T-helper 17 cell (primary cell): ENCODE measurements around the gene ALDOA. TPM values are rescaled to one million over a fixed set of nuclear protein-coding genes. Genes with fewer than 3 reads are reported as not detected.

ENCODE experiments used
- ATAC-seq: fragments of 150-1000 bp; cut with Tn5 transposase; 2 replicates; pipeline ENCODE4 v1.10.0; 2021; ENCODE audit warnings: mild to moderate bottlenecking, moderate library complexity
- DNase-seq, 3 donors: peaks; one replicate each; pipeline versions ENCODE4 v3.0.0 to v3.0.0-alpha.2; 2020 to 2021
- H3K9me3 ChIP-seq: one replicate; pipeline ENCODE4 v1.7.0; 2013; ENCODE audit warnings: low read length, mild to moderate bottlenecking; ENCODE audit not compliant: control insufficient read depth, poor library complexity, severe bottlenecking
- H3K27ac Mint-ChIP-seq: one replicate; pipeline ENCODE4 v1.8.0; 2022; ENCODE audit warnings: mild to moderate bottlenecking, moderate library complexity, mixed read lengths
- H3K27me3 Mint-ChIP-seq: one replicate; pipeline ENCODE4 v1.8.0; 2022; ENCODE audit warnings: mixed read lengths
- H3K36me3 Mint-ChIP-seq: one replicate; pipeline ENCODE4 v1.8.0; 2022; ENCODE audit warnings: low read depth, mixed read lengths
- H3K4me1 Mint-ChIP-seq: one replicate; pipeline ENCODE4 v1.8.0; 2022; ENCODE audit warnings: mild to moderate bottlenecking, mixed read lengths
- H3K4me3 Mint-ChIP-seq: one replicate; pipeline ENCODE4 v1.8.0; 2022; ENCODE audit warnings: mild to moderate bottlenecking, moderate library complexity, mixed read lengths
- total RNA-seq, 4 donors: library from RNA in 2 of 4; stranded (reverse) in 2 of 4; gene quantifications; one replicate each; pipeline ENCODE4 v1.2.3 and lab custom pipeline; 2022 to 2026

Gene ALDOA
- total RNA-seq, 2 donors from 2014 or later, result 421 to 426 TPM

DNA sequence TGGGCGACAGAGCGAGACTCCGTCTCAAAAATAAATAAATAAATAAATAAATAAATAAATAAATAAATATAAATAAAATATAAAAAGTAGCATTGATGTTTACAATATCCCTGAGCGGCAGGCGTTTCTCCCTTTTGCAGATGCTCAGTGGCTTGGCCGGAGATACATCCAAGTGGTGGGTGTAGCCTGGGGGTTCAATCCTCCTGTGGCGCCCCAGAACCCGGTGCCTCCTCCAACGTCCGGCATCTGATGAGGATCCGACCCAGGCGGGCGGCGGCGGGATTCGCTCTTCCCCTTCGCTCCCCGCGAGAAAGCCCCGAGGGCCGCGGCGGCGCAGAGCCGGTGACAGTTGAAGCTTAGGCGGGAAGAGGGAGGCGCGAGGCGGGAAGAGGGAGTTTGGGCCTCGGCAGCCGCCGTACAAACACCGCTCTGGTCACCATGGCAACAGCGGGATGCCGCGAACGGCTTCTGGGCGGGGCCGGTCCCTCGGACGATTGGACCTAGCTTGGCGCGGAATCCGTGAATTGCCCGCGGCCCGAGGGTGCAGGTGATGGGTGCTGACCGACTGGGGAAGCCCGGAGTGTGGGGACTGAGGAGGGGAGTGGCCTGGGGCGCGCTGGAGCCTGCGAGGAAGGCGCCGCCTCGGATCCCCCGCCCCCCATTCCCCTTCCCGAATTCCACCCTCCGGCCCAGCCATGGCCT, 12.7 kb upstream of the ALDOA start:
- Mint-ChIP-seq H3K27me3 (no peaks in the 10 kb centered on the region), H3K36me3 (no peaks in the 10 kb centered on the region), H3K27ac (peak overlapping the region; percentile 14), H3K4me3 (peak overlapping the region; percentile 94), H3K4me1 (peaks cover 14% of the 10 kb centered on the region)
- DNase-seq (peak; percentile 74 to 82 (median 77)), ATAC-seq (peak; percentile 77)
- no peaks in the 10 kb centered on the region for H3K9me3 ChIP-seq

DNA sequence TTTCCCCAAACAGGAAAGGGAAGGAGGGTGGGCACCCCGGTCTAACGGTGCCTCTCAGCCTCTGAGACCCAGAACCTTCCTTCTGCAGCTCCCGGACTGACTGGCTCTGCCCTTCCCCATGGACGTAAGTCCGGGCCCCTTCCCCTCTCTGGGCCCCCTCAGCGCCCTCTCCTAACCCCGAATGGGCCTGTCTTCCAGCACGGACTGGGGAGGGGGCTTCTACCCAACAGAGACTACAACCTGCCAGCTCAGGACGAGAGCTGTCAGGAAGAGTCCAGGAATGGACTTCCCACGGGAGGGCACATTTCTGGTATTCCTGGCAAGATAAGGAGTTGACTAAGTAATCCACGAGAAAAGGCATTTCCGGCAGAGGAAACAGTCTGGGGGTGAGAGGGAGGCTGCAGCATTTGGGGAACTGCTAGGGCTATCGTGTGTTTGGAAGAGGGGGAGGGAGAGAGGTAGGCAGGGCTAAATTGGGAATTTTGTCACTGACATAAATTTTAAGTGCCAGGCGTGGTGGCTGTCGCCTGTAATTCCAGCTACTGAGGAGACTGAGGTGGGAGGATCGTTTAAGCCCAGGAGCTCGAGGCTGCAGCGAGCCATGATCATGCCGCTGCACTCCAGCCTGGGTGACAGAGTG, 12.1 kb upstream of the ALDOA start:
- H3K27ac Mint-ChIP-seq, result no peak overlapping the region
- H3K27me3 Mint-ChIP-seq, result no peaks in the 10 kb centered on the region
- H3K36me3 Mint-ChIP-seq, result no peaks in the 10 kb centered on the region
- ATAC-seq, result peak; percentile 16
- H3K4me1 Mint-ChIP-seq, result peaks cover 14% of the 10 kb centered on the region
- H3K4me3 Mint-ChIP-seq, result peak overlapping the region; percentile 94
- H3K9me3 ChIP-seq, result no peaks in the 10 kb centered on the region
- DNase-seq, result no peak

DNA sequence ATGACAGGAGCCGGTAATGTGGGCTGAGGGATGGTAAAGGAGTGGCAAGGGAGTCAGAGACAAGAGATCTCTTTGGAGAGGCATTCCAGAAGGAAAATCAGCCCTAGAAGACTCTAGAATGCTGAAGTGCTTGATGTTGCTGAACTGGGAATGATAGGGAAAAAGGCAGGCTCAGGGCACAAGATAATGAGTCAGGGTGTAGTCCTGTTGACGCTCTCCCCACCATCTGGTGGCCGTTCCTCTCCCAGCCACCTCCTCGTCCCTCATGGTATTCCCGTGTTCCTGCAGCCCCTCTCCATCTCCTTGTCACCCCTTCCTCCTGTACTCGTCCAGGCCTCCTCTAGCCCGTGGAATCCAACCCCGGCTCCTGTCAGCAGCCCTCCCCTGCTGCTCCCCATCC, 11.1 kb upstream of the ALDOA start:
- ATAC-seq, result no peak
- Mint-ChIP-seq H3K27me3 (no peaks in the 10 kb centered on the region), H3K36me3 (no peaks in the 10 kb centered on the region), H3K4me3 (peak overlapping the region; percentile 77), H3K27ac (peak overlapping the region; percentile 83), H3K4me1 (peaks cover 14% of the 10 kb centered on the region)
- H3K9me3 ChIP-seq, result no peaks in the 10 kb centered on the region
- DNase-seq, result no peak

DNA sequence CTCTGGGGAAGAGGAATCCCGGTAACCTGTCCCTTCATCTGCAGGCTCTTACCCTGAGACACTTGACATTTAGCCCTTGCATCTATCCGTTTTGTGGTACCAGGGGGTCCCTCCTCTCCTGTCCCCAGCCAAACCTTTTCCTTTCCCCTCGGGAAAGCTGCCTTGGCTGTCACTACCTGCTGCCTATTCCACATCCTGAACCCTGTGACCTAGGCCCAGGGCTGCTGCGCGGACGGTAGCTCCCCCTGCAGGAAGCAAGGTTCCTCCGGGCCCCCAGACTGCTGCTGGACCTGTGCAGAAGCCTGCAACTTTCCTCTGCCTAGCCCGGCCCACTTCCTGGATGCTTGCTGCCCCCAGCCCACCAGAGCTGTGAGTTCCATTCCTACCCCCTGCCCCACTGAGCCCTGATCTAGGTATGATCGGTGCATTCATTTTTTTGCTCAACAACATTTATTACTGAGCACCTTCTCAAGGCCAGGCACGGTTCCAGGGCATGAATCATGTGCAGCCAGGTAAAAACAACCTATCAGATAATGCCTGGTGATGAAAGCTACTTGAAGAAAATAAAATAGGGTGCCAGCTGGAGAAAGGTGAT, 10.5 kb upstream of the ALDOA start:
- H3K9me3 ChIP-seq, result no peaks in the 10 kb centered on the region
- Mint-ChIP-seq H3K4me3 (peak overlapping the region; percentile 77), H3K4me1 (peaks cover 14% of the 10 kb centered on the region), H3K27me3 (no peaks in the 10 kb centered on the region), H3K36me3 (no peaks in the 10 kb centered on the region), H3K27ac (peak overlapping the region; percentile 83)
- DNase-seq, result peak; percentile 30 to 51 (median 32)
- ATAC-seq, result peak; percentile 79

DNA sequence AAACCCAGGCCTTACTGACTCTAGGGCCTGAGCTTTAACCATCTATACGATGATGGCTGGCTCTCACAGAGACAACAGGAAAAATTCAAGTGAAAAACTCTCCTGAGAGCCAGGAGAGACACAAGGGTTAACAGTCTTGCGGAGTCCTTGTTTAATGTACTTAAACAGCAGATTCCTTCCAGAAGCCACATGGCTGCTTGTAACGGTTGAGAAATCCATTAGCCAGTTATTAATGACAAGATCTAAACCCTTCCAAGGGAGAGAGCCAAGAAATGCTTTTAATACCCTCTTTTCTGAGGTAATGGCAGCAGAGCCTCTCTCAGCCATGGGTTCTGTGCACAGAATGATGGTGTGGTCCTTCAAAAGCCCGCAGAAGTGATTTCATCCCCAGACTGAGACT, 5.2 kb upstream of the ALDOA start:
- ATAC-seq, result no peak

DNA sequence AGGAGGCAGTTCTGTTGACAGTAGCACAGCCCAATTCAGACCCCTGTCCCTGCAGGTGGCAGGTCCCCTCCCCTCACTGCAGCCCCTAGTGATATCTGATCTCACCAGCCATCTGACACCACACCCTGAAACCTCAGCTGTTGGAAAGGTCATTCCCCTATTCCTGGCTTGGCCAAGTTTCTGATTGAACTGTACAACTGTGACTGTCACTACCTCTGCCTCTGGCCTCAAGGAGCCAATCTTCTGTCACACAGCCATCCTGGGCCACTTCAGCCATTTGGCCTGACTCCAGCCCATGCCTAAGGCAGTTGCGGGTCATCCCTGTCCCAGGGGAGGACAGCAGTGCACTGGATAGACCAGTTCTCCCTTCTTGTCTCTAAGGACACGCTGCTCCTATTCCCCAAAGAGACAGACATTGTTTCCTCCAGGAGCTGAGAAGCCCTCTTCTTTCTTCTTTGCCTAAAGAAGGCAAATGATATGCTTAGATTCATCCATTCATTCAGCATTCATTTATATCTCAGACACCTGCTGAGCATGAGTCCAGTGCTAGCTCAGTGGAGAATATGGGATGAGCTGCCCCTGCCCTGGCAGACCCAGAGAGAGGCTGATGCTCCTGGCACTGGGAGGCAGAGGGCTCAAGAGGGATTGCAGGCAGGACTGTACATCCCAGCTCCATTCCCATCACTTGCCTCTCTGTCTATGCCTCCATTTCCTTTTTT, 4.6 kb upstream of the ALDOA start:
- H3K36me3 Mint-ChIP-seq, result no peaks in the 10 kb centered on the region
- no peaks in the 10 kb centered on the region for H3K27me3 Mint-ChIP-seq
- H3K4me1 Mint-ChIP-seq, result peaks cover 14% of the 10 kb centered on the region
- no peaks in the 10 kb centered on the region for H3K9me3 ChIP-seq
- H3K27ac Mint-ChIP-seq, result no peak overlapping the region
- no peak overlapping the region for H3K4me3 Mint-ChIP-seq
- DNase-seq (no peak), ATAC-seq (no peak)

More for the DNA sequence above, 5.2 kb upstream of the ALDOA start:
- H3K27me3 Mint-ChIP-seq, result no peaks in the 10 kb centered on the region
- H3K27ac Mint-ChIP-seq, result no peak overlapping the region
- H3K36me3 Mint-ChIP-seq, result no peaks in the 10 kb centered on the region
- no peak for DNase-seq
- peaks cover 14% of the 10 kb centered on the region for H3K4me1 Mint-ChIP-seq
- H3K9me3 ChIP-seq, result no peaks in the 10 kb centered on the region
- no peak overlapping the region for H3K4me3 Mint-ChIP-seq

DNA sequence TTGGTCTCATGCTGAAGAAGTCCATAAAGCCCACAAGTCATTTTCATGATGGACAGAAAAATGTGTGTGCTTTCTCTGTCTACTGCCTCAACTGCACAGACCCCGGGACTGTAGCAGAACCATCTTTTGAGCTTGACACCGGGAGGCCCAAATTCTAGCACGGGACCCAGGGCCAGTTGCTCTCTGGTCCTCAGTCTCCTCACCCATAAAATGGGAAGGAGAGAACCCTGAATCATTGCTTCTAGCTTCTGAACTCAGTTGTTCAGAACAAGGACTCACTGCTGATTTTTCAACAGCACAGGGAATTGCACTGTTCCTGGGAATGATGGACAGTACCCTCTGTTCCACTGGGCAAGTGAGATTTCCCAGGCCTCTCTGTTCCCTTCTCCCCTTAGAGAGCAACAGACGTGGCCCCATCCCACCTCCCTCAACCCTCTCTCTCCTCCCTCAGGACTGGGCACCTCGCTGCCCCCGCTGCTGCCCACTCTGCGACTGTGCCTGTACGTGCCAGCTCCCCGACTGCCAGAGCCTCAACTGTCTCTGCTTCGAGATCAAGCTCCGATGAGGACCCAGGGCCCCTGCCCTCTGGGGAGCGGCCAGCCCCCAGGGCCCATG, 2.2 kb upstream of the ALDOA start:
- no peak for ATAC-seq
- Mint-ChIP-seq H3K4me3 (peak overlapping the region; percentile 98), H3K36me3 (no peaks in the 10 kb centered on the region), H3K27me3 (no peaks in the 10 kb centered on the region), H3K27ac (peak overlapping the region; percentile 96), H3K4me1 (peaks cover 25% of the 10 kb centered on the region)
- no peaks in the 10 kb centered on the region for H3K9me3 ChIP-seq
- DNase-seq, result no peak

DNA sequence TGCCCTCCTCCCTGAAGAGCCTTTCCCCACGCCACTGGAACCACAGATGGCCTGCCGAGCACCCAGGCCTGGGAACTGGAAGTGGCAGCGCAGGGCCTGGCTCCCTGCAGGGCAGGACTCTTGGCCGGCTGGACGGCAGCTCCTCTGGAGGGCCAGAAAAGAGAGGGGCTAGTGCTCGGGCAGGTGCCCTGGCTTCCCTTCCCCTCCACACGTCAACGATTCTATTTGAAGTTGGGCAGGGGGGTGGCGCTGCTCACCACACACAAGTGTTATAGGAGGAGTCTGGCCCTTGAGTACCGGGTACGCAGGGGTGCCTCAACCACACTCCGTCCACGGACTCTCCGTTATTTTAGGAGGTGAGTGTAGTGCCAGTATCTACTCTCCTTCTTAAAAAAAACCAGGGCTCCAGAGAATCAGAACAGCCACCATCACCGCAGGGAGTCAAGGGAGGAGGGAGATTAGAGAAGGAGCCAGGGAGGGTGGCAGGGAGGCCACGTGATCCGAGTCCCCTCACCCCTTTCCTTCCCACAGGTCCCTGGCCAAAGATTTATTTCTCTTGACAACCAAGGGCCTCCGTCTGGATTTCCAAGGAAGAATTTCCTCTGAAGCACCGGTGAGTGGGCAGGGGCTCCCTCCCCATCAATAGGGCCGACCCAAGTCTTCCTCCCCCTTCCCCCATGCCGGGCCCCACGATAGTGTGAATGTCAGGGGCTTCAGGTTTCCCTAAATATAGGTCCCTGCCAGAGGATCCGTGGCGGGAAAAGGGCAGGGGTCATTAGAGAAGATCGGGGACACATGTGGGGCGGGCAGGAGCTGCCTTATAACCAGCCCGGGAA, 1.4 kb upstream of the ALDOA start:
- peak; percentile 26 for ATAC-seq
- Mint-ChIP-seq H3K4me1 (peaks cover 27% of the 10 kb centered on the region), H3K4me3 (peak overlapping the region; percentile 98), H3K27me3 (no peaks in the 10 kb centered on the region), H3K27ac (peak overlapping the region; percentile 96), H3K36me3 (no peaks in the 10 kb centered on the region)
- H3K9me3 ChIP-seq, result no peaks in the 10 kb centered on the region
- peak; percentile 29 to 41 (median 32) for DNase-seq

DNA sequence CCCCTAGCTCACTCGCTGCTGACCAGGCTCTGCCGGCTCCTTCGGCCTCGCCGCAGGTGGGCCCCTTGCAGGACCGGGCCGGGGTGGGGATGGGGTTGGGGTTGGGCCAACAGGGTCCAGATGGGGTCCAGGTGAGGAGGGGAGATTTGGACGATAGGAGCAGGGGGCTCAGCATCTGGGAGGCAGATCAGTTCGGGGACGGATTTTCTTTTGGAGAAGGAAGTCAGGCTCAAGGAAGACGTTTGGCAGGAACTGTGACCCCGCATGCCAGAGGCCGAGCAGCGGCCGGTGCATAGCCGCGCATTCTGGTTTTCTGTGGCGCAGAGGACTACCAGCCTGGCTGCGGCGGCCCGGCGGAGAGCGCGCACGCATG, 845 bp upstream of the ALDOA start:
- H3K4me1 Mint-ChIP-seq, result peaks cover 29% of the 10 kb centered on the region
- no peak for ATAC-seq
- no peaks in the 10 kb centered on the region for H3K27me3 Mint-ChIP-seq
- H3K27ac Mint-ChIP-seq, result peak overlapping the region; percentile 96
- DNase-seq, result no peak
- H3K36me3 Mint-ChIP-seq, result no peaks in the 10 kb centered on the region
- H3K4me3 Mint-ChIP-seq, result peak overlapping the region; percentile 98
- H3K9me3 ChIP-seq, result no peaks in the 10 kb centered on the region

DNA sequence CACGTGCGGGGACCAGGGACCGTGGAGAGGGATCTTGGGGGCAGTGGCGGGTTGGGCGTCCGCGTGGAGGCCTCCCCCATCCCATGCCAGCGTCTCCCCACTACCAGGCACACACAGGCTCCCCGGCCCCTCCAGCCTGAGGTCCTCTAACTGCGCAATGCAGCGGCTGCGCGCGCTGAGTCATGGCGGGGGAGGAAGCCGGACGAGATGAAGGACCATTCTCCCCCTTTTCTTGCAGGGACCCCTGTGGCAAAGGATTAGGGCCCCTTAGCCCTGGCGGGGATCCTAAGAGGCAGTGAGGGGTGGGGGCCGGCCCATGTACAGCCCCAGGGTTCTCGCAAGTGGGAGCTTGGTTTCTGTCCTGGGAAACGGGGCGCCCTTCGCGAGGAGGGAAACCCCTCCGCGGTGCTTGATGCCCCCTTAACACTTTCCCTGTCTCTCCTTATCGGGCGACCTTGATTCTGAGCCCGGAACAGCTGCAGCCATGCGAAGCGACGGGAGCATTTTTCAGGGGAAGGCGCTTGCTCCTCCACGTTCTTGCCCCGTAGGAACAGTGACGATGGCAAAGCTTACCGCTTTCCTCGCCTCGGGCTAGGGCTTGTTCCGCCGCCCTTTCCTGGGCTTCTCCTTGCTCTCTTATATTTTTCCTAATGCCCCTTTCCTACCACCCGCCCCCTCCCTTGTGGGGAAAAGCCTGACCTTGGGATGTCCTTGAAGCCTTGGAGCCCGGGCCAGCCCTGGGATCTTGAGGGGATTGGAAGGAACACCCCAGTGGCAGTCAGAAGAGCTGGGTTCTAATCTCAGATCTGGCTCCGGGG, 592 bp downstream of the ALDOA start:
- no peak for ATAC-seq
- Mint-ChIP-seq H3K27me3 (no peaks in the 10 kb centered on the region), H3K36me3 (no peaks in the 10 kb centered on the region)

DNA sequence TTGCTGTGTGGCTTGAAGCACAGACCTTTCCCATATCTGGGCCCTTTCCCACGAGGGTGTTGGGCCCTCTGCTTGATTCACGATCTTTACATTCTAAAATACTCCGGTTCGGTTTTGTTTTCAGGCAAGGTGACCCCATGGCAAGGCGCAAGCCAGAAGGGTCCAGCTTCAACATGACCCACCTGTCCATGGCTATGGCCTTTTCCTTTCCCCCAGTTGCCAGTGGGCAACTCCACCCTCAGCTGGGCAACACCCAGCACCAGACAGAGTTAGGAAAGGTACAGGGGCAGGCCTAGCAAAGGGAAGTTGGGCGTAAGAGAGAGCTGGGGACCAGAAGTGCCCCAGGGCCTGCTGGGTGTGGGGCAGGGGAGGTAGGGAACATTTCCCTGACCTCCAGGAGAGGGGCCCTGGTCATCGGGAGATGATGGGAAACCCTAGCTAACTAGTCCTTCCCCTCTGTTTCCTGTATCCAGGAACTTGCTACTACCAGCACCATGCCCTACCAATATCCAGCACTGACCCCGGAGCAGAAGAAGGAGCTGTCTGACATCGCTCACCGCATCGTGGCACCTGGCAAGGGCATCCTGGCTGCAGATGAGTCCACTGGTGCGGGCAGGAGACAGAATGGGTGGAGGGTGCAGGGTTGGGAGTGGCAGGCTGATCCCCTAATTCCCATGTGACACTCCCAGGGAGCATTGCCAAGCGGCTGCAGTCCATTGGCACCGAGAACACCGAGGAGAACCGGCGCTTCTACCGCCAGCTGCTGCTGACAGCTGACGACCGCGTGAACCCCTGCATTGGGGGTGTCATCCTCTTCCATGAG, 1.4 kb downstream of the ALDOA start:
- Mint-ChIP-seq H3K27me3 (no peaks in the 10 kb centered on the region), H3K4me3 (peak overlapping the region; percentile 98), H3K27ac (peak overlapping the region; percentile 96), H3K4me1 (peaks cover 26% of the 10 kb centered on the region), H3K36me3 (no peaks in the 10 kb centered on the region)
- ATAC-seq (no peak), DNase-seq (no peak)
- no peaks in the 10 kb centered on the region for H3K9me3 ChIP-seq

More for the DNA sequence above, 592 bp downstream of the ALDOA start:
- H3K9me3 ChIP-seq, result no peaks in the 10 kb centered on the region
- peaks cover 26% of the 10 kb centered on the region for H3K4me1 Mint-ChIP-seq
- H3K27ac Mint-ChIP-seq, result peak overlapping the region; percentile 96
- no peak for DNase-seq
- peak overlapping the region; percentile 98 for H3K4me3 Mint-ChIP-seq
